MCF 10A (cell line): Measurements from ENCODE around the gene SSR3. TPM values are rescaled to one million over a fixed set of nuclear protein-coding genes. Genes with fewer than 3 reads are reported as not detected.

ENCODE experiments used
- BruUV-seq: library from RNA; stranded (reverse); fragments of 400-500 nt; replicated peaks from 2 replicates; lab custom pipeline; 2021; lab: Mats Ljungman, UMichigan
- CTCF ChIA-PET: fragments of 300-600 bp; sonication (Branson Sonifier 250); formaldehyde crosslinking; extraction: SDS; loops from one replicate; lab custom pipeline; 2021; ENCODE audit warnings: antibody characterized with exemption, inconsistent platforms; lab: Yijun Ruan, JAX
- POLR2A ChIA-PET: fragments of 300-600, 350-650 bp; sonication (Branson Sonifier 250); formaldehyde crosslinking; extraction: SDS; loops from one replicate; lab custom pipeline; 2020; ENCODE audit warnings: antibody characterized with exemption, inconsistent platforms; lab: Yijun Ruan, JAX
- DNase-seq: peaks from one replicate; pipeline ENCODE4 v3.0.0-alpha.2; 2018; ENCODE audit not compliant: unreplicated experiment
- H3K27ac Mint-ChIP-seq: one replicate; pipeline ENCODE4 v1.8.0; 2022; ENCODE audit warnings: mild to moderate bottlenecking, low read depth, mixed read lengths; ENCODE audit not compliant: unreplicated experiment
- H3K27me3 Mint-ChIP-seq: one replicate; pipeline ENCODE4 v1.8.0; 2022; ENCODE audit warnings: mixed read lengths; ENCODE audit not compliant: insufficient read depth, unreplicated experiment
- H3K36me3 Mint-ChIP-seq: one replicate; pipeline ENCODE4 v1.8.0; 2022; ENCODE audit warnings: mild to moderate bottlenecking, moderate library complexity, mixed read lengths; ENCODE audit not compliant: insufficient read depth, unreplicated experiment
- H3K4me1 Mint-ChIP-seq: one replicate; pipeline ENCODE4 v1.8.0; 2022; ENCODE audit warnings: mixed read lengths; ENCODE audit not compliant: insufficient read depth, unreplicated experiment
- H3K4me3 Mint-ChIP-seq: one replicate; pipeline ENCODE4 v1.8.0; 2022; ENCODE audit warnings: mild to moderate bottlenecking, moderate library complexity, mixed read lengths; ENCODE audit not compliant: unreplicated experiment
- H3K9me3 Mint-ChIP-seq: one replicate; pipeline ENCODE4 v1.8.0; 2022; ENCODE audit warnings: mixed read lengths; ENCODE audit not compliant: unreplicated experiment
- intact Hi-C: fragments of 100-400 bp; cut with micrococcal nuclease; formaldehyde crosslinking; loops from 2 replicates; pipeline ENCODE4 v1.14.1; 2022
- total RNA-seq: library from RNA; stranded (reverse); gene quantifications from 2 replicates; pipeline ENCODE4 v1.2.3, GENCODE V29; 2022
- TF ChIP-seq, protein P1 (sequence below): fragments of 200-600 bp; IDR thresholded peaks from one replicate; pipeline ENCODE4 v1.8.0; 2022; ENCODE audit warnings: antibody characterized with exemption, mild to moderate bottlenecking; ENCODE audit not compliant: unreplicated experiment

The SSR3 gene
- total RNA-seq, 1 experiment from 2014 or later = 447 TPM

DNA sequence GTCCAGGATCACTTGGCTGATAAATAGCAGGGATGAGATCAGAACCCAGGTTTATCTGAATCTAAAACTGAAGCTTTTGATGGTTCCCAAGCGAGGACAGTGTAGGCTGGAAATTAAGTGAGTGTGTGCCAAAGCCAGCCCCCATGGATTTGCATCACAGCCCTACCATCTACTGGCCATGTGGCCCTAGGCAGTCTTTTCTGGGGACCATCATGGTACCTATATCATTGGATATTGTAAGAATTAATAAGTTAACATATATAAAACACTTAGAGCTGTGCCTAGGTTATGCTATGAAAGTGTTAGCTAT lies 32.8 kb upstream of the SSR3 start:
- H3K4me3 Mint-ChIP-seq = no peak overlapping the region
- no peaks in the 10 kb centered on the region for H3K36me3 Mint-ChIP-seq
- intact Hi-C loops = no loop called here
- POLR2A ChIA-PET = no interaction called here
- H3K27ac Mint-ChIP-seq = no peak overlapping the region
- H3K9me3 Mint-ChIP-seq = no peaks in the 10 kb centered on the region
- CTCF ChIA-PET = interaction anchor here (1.3 kb wide), 1 partner anchor 86 kb away, joined by 3 read pairs; the partner anchor contains the start of gene TIPARP
- H3K4me1 Mint-ChIP-seq = no peaks in the 10 kb centered on the region
- TF ChIP-seq, protein P1, sequence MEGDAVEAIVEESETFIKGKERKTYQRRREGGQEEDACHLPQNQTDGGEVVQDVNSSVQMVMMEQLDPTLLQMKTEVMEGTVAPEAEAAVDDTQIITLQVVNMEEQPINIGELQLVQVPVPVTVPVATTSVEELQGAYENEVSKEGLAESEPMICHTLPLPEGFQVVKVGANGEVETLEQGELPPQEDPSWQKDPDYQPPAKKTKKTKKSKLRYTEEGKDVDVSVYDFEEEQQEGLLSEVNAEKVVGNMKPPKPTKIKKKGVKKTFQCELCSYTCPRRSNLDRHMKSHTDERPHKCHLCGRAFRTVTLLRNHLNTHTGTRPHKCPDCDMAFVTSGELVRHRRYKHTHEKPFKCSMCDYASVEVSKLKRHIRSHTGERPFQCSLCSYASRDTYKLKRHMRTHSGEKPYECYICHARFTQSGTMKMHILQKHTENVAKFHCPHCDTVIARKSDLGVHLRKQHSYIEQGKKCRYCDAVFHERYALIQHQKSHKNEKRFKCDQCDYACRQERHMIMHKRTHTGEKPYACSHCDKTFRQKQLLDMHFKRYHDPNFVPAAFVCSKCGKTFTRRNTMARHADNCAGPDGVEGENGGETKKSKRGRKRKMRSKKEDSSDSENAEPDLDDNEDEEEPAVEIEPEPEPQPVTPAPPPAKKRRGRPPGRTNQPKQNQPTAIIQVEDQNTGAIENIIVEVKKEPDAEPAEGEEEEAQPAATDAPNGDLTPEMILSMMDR = no peak
- BruUV-seq = no TSS peak
- H3K27me3 Mint-ChIP-seq = no peaks in the 10 kb centered on the region
- no peak for DNase-seq

DNA sequence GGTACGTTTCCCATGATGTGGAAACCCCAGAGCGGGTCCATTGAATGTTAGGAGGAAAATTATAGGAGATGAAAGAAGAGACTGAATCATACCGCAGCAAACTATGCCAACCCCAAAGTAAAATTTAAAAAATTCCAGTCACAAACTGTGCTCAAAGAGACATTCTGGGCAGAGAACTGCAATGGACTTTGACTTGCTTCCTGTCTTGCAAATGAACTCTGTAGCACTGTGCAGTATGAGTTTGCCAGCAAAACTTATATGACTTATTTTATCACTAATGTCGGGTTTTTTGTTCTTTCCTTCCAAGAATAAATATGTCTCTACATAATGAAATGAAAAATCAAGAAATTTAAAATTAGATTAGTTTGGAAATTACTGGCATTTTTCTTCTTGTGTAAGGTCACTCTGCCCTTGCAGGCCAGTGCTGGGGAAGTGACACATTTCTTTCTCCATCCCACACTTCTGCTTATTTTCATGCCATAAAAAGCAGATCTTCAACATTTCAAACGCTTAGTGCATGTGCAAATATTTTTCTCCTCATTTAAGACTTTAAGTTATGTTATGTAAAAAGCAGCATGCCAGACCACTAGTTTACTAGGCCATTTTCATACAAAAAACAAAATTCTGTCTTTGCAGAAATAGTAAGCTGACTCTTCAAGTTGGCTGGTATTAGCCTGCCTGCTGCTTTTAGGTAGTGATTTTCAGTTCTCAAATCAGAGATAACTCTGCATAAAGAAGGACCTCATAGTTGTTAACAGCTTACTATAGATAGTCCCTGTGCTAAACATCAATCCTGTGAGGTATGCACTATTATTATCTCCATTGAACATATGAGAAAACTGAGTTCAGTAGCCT lies 32.2 kb upstream of the SSR3 start:
- TF ChIP-seq, protein P1 = no peak
- ChIA-PET CTCF (interaction anchor here (1.3 kb wide), 1 partner anchor 87 kb away, joined by 3 read pairs; the partner anchor contains the start of gene TIPARP), POLR2A (no interaction called here)
- no peak for DNase-seq
- Mint-ChIP-seq H3K27ac (no peak overlapping the region), H3K36me3 (no peaks in the 10 kb centered on the region), H3K27me3 (no peaks in the 10 kb centered on the region), H3K9me3 (no peaks in the 10 kb centered on the region), H3K4me3 (no peak overlapping the region), H3K4me1 (no peaks in the 10 kb centered on the region)
- intact Hi-C loops = no loop called here
- BruUV-seq = no TSS peak

DNA sequence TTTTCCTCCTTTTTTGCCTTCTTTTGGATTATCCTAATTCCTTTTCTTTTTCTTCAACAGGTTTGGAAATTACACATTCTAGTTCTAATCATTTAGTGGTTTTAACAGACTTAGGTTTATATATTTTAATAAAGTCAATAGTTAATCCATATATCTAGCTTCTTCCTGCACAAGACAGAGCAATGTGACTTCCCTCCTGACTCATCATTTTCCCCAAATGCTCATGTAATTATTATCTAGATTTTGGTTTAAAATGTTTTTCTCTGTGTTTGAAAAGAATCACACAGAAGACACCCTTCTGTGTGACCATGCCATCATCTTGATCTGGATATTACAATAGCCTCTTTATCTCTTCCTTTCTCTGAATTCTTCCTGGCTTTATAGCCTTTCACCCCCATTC lies 28.6 kb upstream of the SSR3 start:
- no peaks in the 10 kb centered on the region for H3K9me3 Mint-ChIP-seq
- no peak overlapping the region for H3K27ac Mint-ChIP-seq
- H3K4me3 Mint-ChIP-seq = no peak overlapping the region
- no peak for DNase-seq
- CTCF ChIA-PET = no interaction called here
- H3K27me3 Mint-ChIP-seq = no peaks in the 10 kb centered on the region
- POLR2A ChIA-PET = interaction anchor here (0.6 to 1.0 kb wide), 3 partner anchors 17 to 645 kb away, joined by 3 read pairs; no protein-coding TSS in a partner anchor
- TF ChIP-seq, protein P1 = no peak
- BruUV-seq = no TSS peak
- intact Hi-C loops = no loop called here
- no peaks in the 10 kb centered on the region for H3K36me3 Mint-ChIP-seq
- no peaks in the 10 kb centered on the region for H3K4me1 Mint-ChIP-seq

DNA sequence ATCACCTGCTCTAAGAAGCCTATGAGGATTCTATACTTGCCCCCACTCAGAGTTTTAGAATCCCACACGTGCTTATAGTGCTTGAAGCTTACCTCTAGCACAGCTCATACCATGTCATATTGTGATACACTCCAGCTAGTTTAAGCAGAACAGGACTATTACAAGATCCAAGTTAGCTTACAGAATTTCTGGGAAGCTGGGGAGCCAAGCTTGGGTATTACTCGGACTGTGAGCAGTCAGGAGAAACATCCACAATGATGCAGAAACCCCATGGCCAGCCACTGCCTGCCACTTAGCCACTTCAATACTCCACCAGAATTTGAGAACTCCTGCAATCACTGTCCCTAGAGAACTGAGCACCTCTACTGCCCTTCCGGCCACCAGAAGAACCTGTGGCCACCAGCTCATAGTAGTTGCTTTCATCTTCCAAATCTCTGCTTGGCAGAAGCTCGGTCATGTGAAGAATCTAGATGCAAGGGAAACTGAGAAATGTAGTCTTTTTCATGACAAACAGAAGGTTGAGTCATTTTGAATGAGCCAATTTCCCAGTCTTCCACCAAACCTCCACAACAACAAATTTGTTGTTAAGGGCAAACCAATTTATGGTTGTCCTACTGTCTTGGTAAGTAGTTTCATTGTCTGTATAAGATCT lies 27.7 kb upstream of the SSR3 start:
- Mint-ChIP-seq H3K27me3 (no peaks in the 10 kb centered on the region), H3K4me3 (no peak overlapping the region), H3K36me3 (no peaks in the 10 kb centered on the region), H3K27ac (no peak overlapping the region), H3K9me3 (no peaks in the 10 kb centered on the region), H3K4me1 (no peaks in the 10 kb centered on the region)
- TF ChIP-seq, protein P1 = no peak
- CTCF ChIA-PET = interaction anchor here (0.6 to 0.7 kb wide), 2 partner anchors 488 to 587 kb away, joined by 3 read pairs; no protein-coding TSS in a partner anchor
- no peak for DNase-seq
- POLR2A ChIA-PET = interaction anchor here (0.9 kb wide), 1 partner anchor 16 kb away, joined by 3 read pairs; no protein-coding TSS in a partner anchor
- BruUV-seq = no TSS peak
- intact Hi-C loops = no loop called here
